Femur (tissue), 1 donor: ENCODE results near the gene HS2ST1.

Source experiments
- DNase-seq: peaks from one replicate; pipeline ENCODE4 v3.0.0-alpha.2; 2017

HS2ST1 gene

GRCh38 chr1:87117761-87118368 lies 203.4 kb downstream of the HS2ST1 start:
- no peak for DNase-seq

GRCh38 chr1:87119541-87120140 lies 205.2 kb downstream of the HS2ST1 start:
- DNase-seq, result no peak

GRCh38 chr1:87120779-87121178 lies 206.3 kb downstream of the HS2ST1 start:
- no peak for DNase-seq

GRCh38 chr1:87121711-87122163 lies 207.3 kb downstream of the HS2ST1 start:
- no peak for DNase-seq

GRCh38 chr1:87122243-87122642 lies 207.8 kb downstream of the HS2ST1 start:
- DNase-seq, result no peak

GRCh38 chr1:87123610-87124009 lies 209.2 kb downstream of the HS2ST1 start:
- no peak for DNase-seq

GRCh38 chr1:87126886-87127505 lies 212.6 kb downstream of the HS2ST1 start:
- no peak for DNase-seq

- no peak for DNase-seq
These were observed 213.1 kb downstream of the HS2ST1 start for GRCh38 chr1:87127581-87127980.

GRCh38 chr1:87129038-87129437 lies 214.6 kb downstream of the HS2ST1 start:
- DNase-seq, result no peak

GRCh38 chr1:87129606-87130005 lies 215.2 kb downstream of the HS2ST1 start:
- peak; percentile 35 for DNase-seq

GRCh38 chr1:87130438-87130837 lies 216.0 kb downstream of the HS2ST1 start:
- no peak for DNase-seq

- DNase-seq, result peak; percentile 90
These were observed 217.4 kb downstream of the HS2ST1 start for GRCh38 chr1:87131809-87132283.

- DNase-seq, result peak; percentile 42
These were observed 217.9 kb downstream of the HS2ST1 start for GRCh38 chr1:87132284-87132870.

GRCh38 chr1:87134061-87134460 lies 219.6 kb downstream of the HS2ST1 start:
- no peak for DNase-seq

- DNase-seq, result no peak
These were observed 220.3 kb downstream of the HS2ST1 start for GRCh38 chr1:87134625-87135328.

GRCh38 chr1:87135329-87135712 lies 220.9 kb downstream of the HS2ST1 start:
- no peak for DNase-seq

- DNase-seq, result no peak
These were observed 222.3 kb downstream of the HS2ST1 start for GRCh38 chr1:87136607-87137341.

GRCh38 chr1:87137342-87137739 lies 222.9 kb downstream of the HS2ST1 start:
- no peak for DNase-seq

- no peak for DNase-seq
These were observed 226.6 kb downstream of the HS2ST1 start for GRCh38 chr1:87140831-87141540.

GRCh38 chr1:87141556-87141955 lies 227.1 kb downstream of the HS2ST1 start:
- DNase-seq, result no peak

GRCh38 chr1:87143413-87144135 lies 229.1 kb downstream of the HS2ST1 start:
- no peak for DNase-seq
